K562 (cell line): ENCODE measurements around the gene TRAF5. TPM values are rescaled to one million over a fixed set of nuclear protein-coding genes. Genes with fewer than 3 reads are reported as not detected.

Experiments used
- CAMTA2 ChIP-seq: fragments of 250-450 bp; sonication (Bioruptor Pico); conservative IDR thresholded peaks from 2 replicates; pipeline ENCODE4 v1.5.1; 2022
- CCNT2 ChIP-seq: IDR thresholded peaks from 2 replicates; pipeline ENCODE4 v1.6.1; 2011; ENCODE audit warnings: borderline replicate concordance, low read depth, mild to moderate bottlenecking, moderate library complexity, mixed read lengths, low read length; ENCODE audit not compliant: insufficient read length; ENCODE audit errors: extremely low read depth
- EGR1 ChIP-seq: fragments of 450-650 bp; conservative IDR thresholded peaks from 2 replicates; pipeline ENCODE4 v1.6.1; 2017; ENCODE audit warnings: mild to moderate bottlenecking
- GABPA ChIP-seq: fragments of 200-800 bp; sonication (Bioruptor generic); conservative IDR thresholded peaks from 2 replicates; pipeline ENCODE4 v1.6.1; 2016; ENCODE audit warnings: low read depth, missing genetic modification characterization, missing compliant biosample characterization
- HIVEP1 ChIP-seq: fragments of 250-450 bp; sonication (Bioruptor Pico); IDR thresholded peaks from 2 replicates; pipeline ENCODE4 v1.4.0; 2020; ENCODE audit warnings: mild to moderate bottlenecking
- KAT7 ChIP-seq: sonication (generic); formaldehyde crosslinking; IDR thresholded peaks from 2 replicates; pipeline ENCODE4 v1.8.0; 2022; ENCODE audit warnings: missing genetic modification reagents, mild to moderate bottlenecking, borderline replicate concordance
- KLF16 ChIP-seq: IDR thresholded peaks from 2 replicates; pipeline ENCODE4 v1.6.1; 2016; ENCODE audit warnings: antibody characterized with exemption
- MYNN ChIP-seq, 2 experiments: sonication (generic); formaldehyde crosslinking in 1 of 2; IDR thresholded peaks; 2 replicates each; pipeline versions ENCODE4 v1.5.0 to v1.6.1; 2016 to 2020; ENCODE audit warnings: antibody characterized with exemption in 1 of 2, missing genetic modification reagents in 1 of 2
- NFRKB ChIP-seq: fragments of 450-650 bp; IDR thresholded peaks from 2 replicates; pipeline ENCODE4 v1.6.1; 2016; ENCODE audit warnings: low read depth
- NONO ChIP-seq, 2 experiments: fragments of 200-400 bp in 1 of 2; fragments of 450-650 bp in 1 of 2; formaldehyde crosslinking in 1 of 2; IDR thresholded peaks; 2 replicates each; pipeline ENCODE4 v1.6.1; 2017; ENCODE audit warnings: low read depth in 2 of 2, mild to moderate bottlenecking in 2 of 2, moderate library complexity in 2 of 2, low read length in 1 of 2
- PRPF4 ChIP-seq: fragments of 200-400 bp; formaldehyde crosslinking; IDR thresholded peaks from one replicate; pipeline ENCODE4 v1.6.1; 2017; ENCODE audit warnings: low read length, low read depth, mild to moderate bottlenecking; ENCODE audit not compliant: insufficient read depth, poor library complexity, severe bottlenecking
- RBFOX2 ChIP-seq: fragments of 200-400 bp; formaldehyde crosslinking; IDR thresholded peaks from 2 replicates; pipeline ENCODE4 v1.6.1; 2017; ENCODE audit warnings: low read depth, mild to moderate bottlenecking, low read length, moderate library complexity
- U2AF2 ChIP-seq: fragments of 200-400 bp; formaldehyde crosslinking; optimal IDR thresholded peaks from 2 replicates; pipeline ENCODE3; 2017; ENCODE audit warnings: low read depth, mild to moderate bottlenecking, low read length
- ZC3H8 ChIP-seq: fragments of 450-650 bp; IDR thresholded peaks from 2 replicates; pipeline ENCODE4 v1.6.1; 2017
- ZNF134 ChIP-seq: fragments of 250-450 bp; sonication (Bioruptor Pico); conservative IDR thresholded peaks from 2 replicates; pipeline ENCODE4 v1.4.0; 2020
- ZNF174 ChIP-seq: fragments of 250-450 bp; sonication (Bioruptor Pico); IDR thresholded peaks from 2 replicates; pipeline ENCODE4 v1.4.0; 2020; ENCODE audit warnings: mild to moderate bottlenecking
- ZNF583 ChIP-seq: fragments of 250-450 bp; sonication (Bioruptor Pico); IDR thresholded peaks from 2 replicates; pipeline ENCODE4 v1.4.0; 2020
- polyA plus RNA-seq, 8 experiments: library from polyadenylated mRNA; depleted of rRNA in 4 of 8; stranded (reverse) in 5 of 8; unstranded in 3 of 8; fragments of >200 nt; fragmentation: Nextera tagmentation in 2 of 8; fragmentation: Illumina TruSeq in 1 of 8; extraction: Ambion mirVana in 2 of 8; extraction: Trizol in 1 of 8; gene quantifications; 2 replicates each; pipeline versions ENCODE4 v1.2.1 to v1.2.3, GENCODE V29; 2011 to 2014; ENCODE audit warnings: inconsistent platforms in 1 of 8, missing spikeins in 1 of 8
- total RNA-seq, 7 experiments: library from RNA; depleted of rRNA in 6 of 7; stranded (reverse); fragments of >200 nt in 6 of 7; fragmentation: Illumina TruSeq in 2 of 7; extraction: Trizol in 2 of 7; gene quantifications; 2 replicates each; pipeline versions ENCODE4 v1.2.1 to v1.2.3, GENCODE V29; 2011 to 2021; ENCODE audit warnings: low replicate concordance in 1 of 7
- TF ChIP-seq, protein P1 (sequence below): fragments of 450-650 bp; IDR thresholded peaks from 2 replicates; pipeline ENCODE4 v1.6.1; 2014; ENCODE audit warnings: low read depth, mild to moderate bottlenecking, moderate library complexity, borderline replicate concordance
- TF ChIP-seq, protein P2 (sequence below): fragments of 450-650 bp; IDR thresholded peaks from 2 replicates; pipeline ENCODE4 v1.6.1; 2016; ENCODE audit warnings: borderline replicate concordance
- TF ChIP-seq, protein P3 (sequence below): fragments of 250-450 bp; sonication (Bioruptor Pico); IDR thresholded peaks from 2 replicates; pipeline ENCODE4 v1.9.0; 2021; ENCODE audit warnings: mild to moderate bottlenecking, inconsistent platforms
- TF ChIP-seq, protein P4 (sequence below): sonication (generic); formaldehyde crosslinking; IDR thresholded peaks from 2 replicates; pipeline ENCODE4 v1.8.0; 2022; ENCODE audit warnings: missing genetic modification reagents, mild to moderate bottlenecking, moderate library complexity, borderline replicate concordance

TRAF5 gene
- total and polyA plus RNA-seq, 9 of the 15 experiments (the other 6 are each of a cell fraction or from before 2014, with no cell fraction given), result 2.0 to 9.3 (median 5.3) TPM

DNA sequence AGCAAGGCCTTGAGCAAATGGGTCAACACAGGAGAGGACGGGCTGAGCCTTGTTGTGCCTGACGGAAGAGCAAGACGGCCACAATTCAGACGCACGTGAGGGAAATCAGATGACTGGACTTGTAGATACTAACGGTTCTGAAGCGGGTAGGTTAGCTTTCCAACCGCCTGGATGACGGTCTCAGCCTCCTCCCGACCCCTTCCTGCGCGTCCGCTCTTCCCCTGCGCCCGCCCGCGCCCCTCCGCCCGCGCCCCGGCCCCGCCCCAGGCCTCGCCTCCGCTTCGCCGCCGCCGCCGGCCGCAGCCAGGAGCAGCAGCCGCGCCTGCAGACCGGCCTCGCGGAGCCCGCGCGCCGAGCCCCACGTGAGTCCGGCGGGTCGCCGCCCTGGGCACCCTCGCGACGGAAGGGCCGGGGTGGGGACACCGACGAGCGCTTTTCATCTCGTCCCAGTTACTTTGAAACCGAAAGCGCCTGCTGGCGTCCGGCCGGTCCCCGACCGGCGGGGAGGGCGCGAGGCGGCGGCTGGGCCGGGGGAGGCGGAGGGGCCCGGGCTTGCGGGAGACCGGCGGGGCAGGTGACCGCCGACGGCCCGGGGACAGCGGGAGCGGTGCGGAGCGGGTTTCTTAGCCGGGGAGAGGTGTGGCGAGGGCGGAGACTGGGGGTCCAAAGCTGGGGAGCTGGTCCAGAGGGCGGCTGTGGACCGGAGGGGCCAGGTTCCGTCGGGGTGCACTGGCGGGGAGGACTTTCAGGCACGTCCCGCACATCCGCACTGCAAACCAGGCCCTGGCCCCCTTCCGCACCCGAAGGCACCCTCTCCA is at the start of gene TRAF5 (continued):
- TF ChIP-seq, protein P1, sequence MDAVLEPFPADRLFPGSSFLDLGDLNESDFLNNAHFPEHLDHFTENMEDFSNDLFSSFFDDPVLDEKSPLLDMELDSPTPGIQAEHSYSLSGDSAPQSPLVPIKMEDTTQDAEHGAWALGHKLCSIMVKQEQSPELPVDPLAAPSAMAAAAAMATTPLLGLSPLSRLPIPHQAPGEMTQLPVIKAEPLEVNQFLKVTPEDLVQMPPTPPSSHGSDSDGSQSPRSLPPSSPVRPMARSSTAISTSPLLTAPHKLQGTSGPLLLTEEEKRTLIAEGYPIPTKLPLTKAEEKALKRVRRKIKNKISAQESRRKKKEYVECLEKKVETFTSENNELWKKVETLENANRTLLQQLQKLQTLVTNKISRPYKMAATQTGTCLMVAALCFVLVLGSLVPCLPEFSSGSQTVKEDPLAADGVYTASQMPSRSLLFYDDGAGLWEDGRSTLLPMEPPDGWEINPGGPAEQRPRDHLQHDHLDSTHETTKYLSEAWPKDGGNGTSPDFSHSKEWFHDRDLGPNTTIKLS, result no peak
- TF ChIP-seq ZNF583, result no peak
- TF ChIP-seq RBFOX2, result peak; percentile 69
- no peak for TF ChIP-seq NFRKB
- no peak for TF ChIP-seq ZNF174 (CRISPR knock-in tag)
- TF ChIP-seq, protein P2, sequence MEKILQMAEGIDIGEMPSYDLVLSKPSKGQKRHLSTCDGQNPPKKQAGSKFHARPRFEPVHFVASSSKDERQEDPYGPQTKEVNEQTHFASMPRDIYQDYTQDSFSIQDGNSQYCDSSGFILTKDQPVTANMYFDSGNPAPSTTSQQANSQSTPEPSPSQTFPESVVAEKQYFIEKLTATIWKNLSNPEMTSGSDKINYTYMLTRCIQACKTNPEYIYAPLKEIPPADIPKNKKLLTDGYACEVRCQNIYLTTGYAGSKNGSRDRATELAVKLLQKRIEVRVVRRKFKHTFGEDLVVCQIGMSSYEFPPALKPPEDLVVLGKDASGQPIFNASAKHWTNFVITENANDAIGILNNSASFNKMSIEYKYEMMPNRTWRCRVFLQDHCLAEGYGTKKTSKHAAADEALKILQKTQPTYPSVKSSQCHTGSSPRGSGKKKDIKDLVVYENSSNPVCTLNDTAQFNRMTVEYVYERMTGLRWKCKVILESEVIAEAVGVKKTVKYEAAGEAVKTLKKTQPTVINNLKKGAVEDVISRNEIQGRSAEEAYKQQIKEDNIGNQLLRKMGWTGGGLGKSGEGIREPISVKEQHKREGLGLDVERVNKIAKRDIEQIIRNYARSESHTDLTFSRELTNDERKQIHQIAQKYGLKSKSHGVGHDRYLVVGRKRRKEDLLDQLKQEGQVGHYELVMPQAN, result no peak
- no peak for TF ChIP-seq PRPF4
- TF ChIP-seq GABPA, result peak; percentile 53; the same call in 1 of the 2 replicates
- peak; percentile 54 for TF ChIP-seq CCNT2
- peak; percentile 42; the same call in 1 of the 2 replicates for TF ChIP-seq KAT7 (CRISPR knock-in tag)
- no peak for TF ChIP-seq ZC3H8
- TF ChIP-seq MYNN (IDR thresholded peaks at IDR 0.05), result no peak
- no peak for TF ChIP-seq MYNN (CRISPR knock-in tag; IDR thresholded peaks at IDR 0.05)
- TF ChIP-seq KLF16, result no peak
- TF ChIP-seq, protein P3, sequence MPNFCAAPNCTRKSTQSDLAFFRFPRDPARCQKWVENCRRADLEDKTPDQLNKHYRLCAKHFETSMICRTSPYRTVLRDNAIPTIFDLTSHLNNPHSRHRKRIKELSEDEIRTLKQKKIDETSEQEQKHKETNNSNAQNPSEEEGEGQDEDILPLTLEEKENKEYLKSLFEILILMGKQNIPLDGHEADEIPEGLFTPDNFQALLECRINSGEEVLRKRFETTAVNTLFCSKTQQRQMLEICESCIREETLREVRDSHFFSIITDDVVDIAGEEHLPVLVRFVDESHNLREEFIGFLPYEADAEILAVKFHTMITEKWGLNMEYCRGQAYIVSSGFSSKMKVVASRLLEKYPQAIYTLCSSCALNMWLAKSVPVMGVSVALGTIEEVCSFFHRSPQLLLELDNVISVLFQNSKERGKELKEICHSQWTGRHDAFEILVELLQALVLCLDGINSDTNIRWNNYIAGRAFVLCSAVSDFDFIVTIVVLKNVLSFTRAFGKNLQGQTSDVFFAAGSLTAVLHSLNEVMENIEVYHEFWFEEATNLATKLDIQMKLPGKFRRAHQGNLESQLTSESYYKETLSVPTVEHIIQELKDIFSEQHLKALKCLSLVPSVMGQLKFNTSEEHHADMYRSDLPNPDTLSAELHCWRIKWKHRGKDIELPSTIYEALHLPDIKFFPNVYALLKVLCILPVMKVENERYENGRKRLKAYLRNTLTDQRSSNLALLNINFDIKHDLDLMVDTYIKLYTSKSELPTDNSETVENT (CRISPR knock-in tag), result no peak
- peak; percentile 40; the same call in 1 of the 2 replicates for TF ChIP-seq EGR1
- TF ChIP-seq U2AF2, result no peak
- no peak for TF ChIP-seq CAMTA2 (CRISPR knock-in tag)
- TF ChIP-seq, protein P4, sequence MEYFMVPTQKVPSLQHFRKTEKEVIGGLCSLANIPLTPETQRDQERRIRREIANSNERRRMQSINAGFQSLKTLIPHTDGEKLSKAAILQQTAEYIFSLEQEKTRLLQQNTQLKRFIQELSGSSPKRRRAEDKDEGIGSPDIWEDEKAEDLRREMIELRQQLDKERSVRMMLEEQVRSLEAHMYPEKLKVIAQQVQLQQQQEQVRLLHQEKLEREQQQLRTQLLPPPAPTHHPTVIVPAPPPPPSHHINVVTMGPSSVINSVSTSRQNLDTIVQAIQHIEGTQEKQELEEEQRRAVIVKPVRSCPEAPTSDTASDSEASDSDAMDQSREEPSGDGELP (CRISPR knock-in tag), result no peak
- TF ChIP-seq HIVEP1 (CRISPR knock-in tag), result no peak
- TF ChIP-seq ZNF134, result no peak
- peak in 1 of 2 experiments; percentile 74; a peak in 1 of 4 replicates for TF ChIP-seq NONO (IDR thresholded peaks at IDR 0.05; ENCODE audit: low read depth in 2 of 2, low read length in 1 of 2)
